Common myeloid progenitor, CD34-positive (primary cell): ENCODE results near the gene ARFRP1.

Experiments used
- CTCF ChIA-PET: fragments of 350-600 bp; sonication (Branson Sonifier 250); formaldehyde crosslinking; loops from one replicate; lab custom pipeline; 2021; ENCODE audit warnings: antibody characterized with exemption; lab: Charles Lee
- POLR2A ChIA-PET: fragments of 350-600 bp; sonication (Branson Sonifier 250); formaldehyde crosslinking; loops from one replicate; lab custom pipeline; 2021; ENCODE audit warnings: antibody characterized with exemption; lab: Charles Lee
- DNase-seq, 3 donors: peaks; one replicate each; pipeline versions ENCODE4 v3.0.0 to v3.0.0-alpha.2; 2013
- H3K27ac ChIP-seq, 2 experiments: 1 replicate in 1 of 2; 2 replicates in 1 of 2; pipeline ENCODE4 v1.7.0; 2013; ENCODE audit warnings: inconsistent platforms in 2 of 2, low read length in 2 of 2, mild to moderate bottlenecking in 2 of 2, low read depth in 1 of 2, moderate library complexity in 1 of 2; ENCODE audit not compliant: severe bottlenecking in 2 of 2, insufficient read depth in 1 of 2, poor library complexity in 1 of 2
- H3K27me3 ChIP-seq, 5 experiments: replicated peaks in 2 of 5; 1 replicate in 3 of 5; 2 replicates in 2 of 5; pipeline versions ENCODE4 v1.6.1 to v1.7.0; 2013; ENCODE audit warnings: low read length in 4 of 5, mild to moderate bottlenecking in 2 of 5, moderate library complexity in 2 of 5, inconsistent platforms in 1 of 5; ENCODE audit not compliant: insufficient read depth in 5 of 5, control insufficient read depth in 4 of 5
- H3K36me3 ChIP-seq, 4 experiments: 1 replicate in 2 of 4; 2 replicates in 2 of 4; pipeline versions ENCODE4 v1.6.1 to v1.7.0; 2013; ENCODE audit warnings: low read length in 3 of 4, control low read depth in 1 of 4, mild to moderate bottlenecking in 1 of 4; ENCODE audit not compliant: control insufficient read depth in 4 of 4, insufficient read depth in 4 of 4
- H3K4me1 ChIP-seq, 4 experiments: 1 replicate in 3 of 4; 2 replicates in 1 of 4; pipeline versions ENCODE4 v1.6.1 to v1.7.1; 2013; ENCODE audit warnings: low read length in 3 of 4, mild to moderate bottlenecking in 3 of 4, control low read depth in 1 of 4, inconsistent platforms in 1 of 4, moderate library complexity in 1 of 4; ENCODE audit not compliant: control insufficient read depth in 4 of 4, insufficient read depth in 4 of 4; ENCODE audit errors: control extremely low read depth in 1 of 4
- H3K4me3 ChIP-seq, 7 experiments: 1 replicate in 4 of 7; 2 replicates in 3 of 7; pipeline versions ENCODE4 v1.5.1 to v1.7.0; 2013; ENCODE audit warnings: mild to moderate bottlenecking in 7 of 7, low read length in 6 of 7, moderate library complexity in 6 of 7, inconsistent platforms in 2 of 7, low read depth in 2 of 7, control low read depth in 1 of 7; ENCODE audit not compliant: insufficient read depth in 4 of 7, control insufficient read depth in 1 of 7; ENCODE audit errors: extremely low read depth in 1 of 7
- H3K9me3 ChIP-seq, 5 experiments: 1 replicate in 4 of 5; 2 replicates in 1 of 5; pipeline versions ENCODE4 v1.6.1 to v1.7.1; 2013; ENCODE audit warnings: low read length in 4 of 5, mild to moderate bottlenecking in 2 of 5, inconsistent platforms in 1 of 5, low read depth in 1 of 5, moderate library complexity in 1 of 5; ENCODE audit not compliant: control insufficient read depth in 4 of 5, insufficient read depth in 2 of 5; ENCODE audit errors: control extremely low read depth in 1 of 5
- WGBS: methylation state at CpG from one replicate; pipeline ENCODE4 v1.1.5; 2013; ENCODE audit not compliant: insufficient coverage; 5-methylcytosine and 5-hydroxymethylcytosine counted together

Gene ARFRP1

GRCh38 chr20:63746751-63747315 lies 39.1 kb upstream of the ARFRP1 start:
- peaks cover 0 to 8% (median 5%) of the 10 kb centered on the region in 4 experiments for H3K4me1 ChIP-seq
- DNase-seq = no peak
- WGBS = 97% methylated on average over 37 of the region's 47 CpGs
- H3K27me3 ChIP-seq = no peaks in the 10 kb centered on the region
- ChIA-PET POLR2A (no interaction called here), CTCF (no interaction called here)
- peaks cover 0 to 33% (median 11%) of the 10 kb centered on the region in 4 experiments for H3K36me3 ChIP-seq
- no peaks in the 10 kb centered on the region for H3K9me3 ChIP-seq
- H3K4me3 ChIP-seq = no peak overlapping the region
- H3K27ac ChIP-seq = no peak overlapping the region

- no peak for DNase-seq
- POLR2A ChIA-PET = no interaction called here
- H3K4me3 ChIP-seq = no peak overlapping the region
- H3K36me3 ChIP-seq = peaks cover 0 to 33% (median 11%) of the 10 kb centered on the region in 4 experiments
- H3K4me1 ChIP-seq = peaks cover 0 to 12% (median 9%) of the 10 kb centered on the region in 4 experiments
- no peak overlapping the region for H3K27ac ChIP-seq
- CTCF ChIA-PET = no interaction called here
- no peaks in the 10 kb centered on the region for H3K9me3 ChIP-seq
- no peaks in the 10 kb centered on the region for H3K27me3 ChIP-seq
- WGBS = 98% methylated on average over 20 of the region's 26 CpGs
Measured at GRCh38 chr20:63745961-63746731, 38.4 kb upstream of the ARFRP1 start.

- DNase-seq = no peak
- peaks cover 0 to 33% (median 11%) of the 10 kb centered on the region in 4 experiments for H3K36me3 ChIP-seq
- H3K4me1 ChIP-seq = peaks cover 0 to 15% (median 13%) of the 10 kb centered on the region in 4 experiments
- H3K27me3 ChIP-seq = no peaks in the 10 kb centered on the region
- POLR2A ChIA-PET = no interaction called here
- CTCF ChIA-PET = no interaction called here
- 99% methylated on average over 10 of the region's 15 CpGs for WGBS
- no peak overlapping the region for H3K27ac ChIP-seq
- no peaks in the 10 kb centered on the region for H3K9me3 ChIP-seq
- no peak overlapping the region for H3K4me3 ChIP-seq
Measured at GRCh38 chr20:63745424-63745805, 37.6 kb upstream of the ARFRP1 start.

- peaks cover 0 to 16% (median 15%) of the 10 kb centered on the region in 4 experiments for H3K4me1 ChIP-seq
- ChIA-PET CTCF (no interaction called here), POLR2A (no interaction called here)
- H3K36me3 ChIP-seq = peaks cover 0 to 33% (median 10%) of the 10 kb centered on the region in 4 experiments
- DNase-seq = no peak
- H3K4me3 ChIP-seq = no peak overlapping the region
- H3K9me3 ChIP-seq = no peaks in the 10 kb centered on the region
- H3K27me3 ChIP-seq = no peaks in the 10 kb centered on the region
- WGBS = 97% methylated on average over 23 of the region's 25 CpGs
- H3K27ac ChIP-seq = no peak overlapping the region
Measured at GRCh38 chr20:63744574-63745423, 37.0 kb upstream of the ARFRP1 start.

- Histone ChIP-seq H3K4me3 (no peak overlapping the region), H3K36me3 (peaks cover 0 to 33% (median 10%) of the 10 kb centered on the region in 4 experiments), H3K4me1 (peaks cover 0 to 18% (median 16%) of the 10 kb centered on the region in 4 experiments), H3K27ac (no peak overlapping the region), H3K27me3 (no peaks in the 10 kb centered on the region), H3K9me3 (no peaks in the 10 kb centered on the region)
- ChIA-PET POLR2A (interaction anchor here (0.7 kb wide), 1 partner anchor 718 kb away, joined by 4 read pairs; no protein-coding TSS in a partner anchor), CTCF (no interaction called here)
- 100% methylated on average over 2 of the region's 4 CpGs for WGBS
- no peak for DNase-seq
Measured at GRCh38 chr20:63744158-63744557, 36.4 kb upstream of the ARFRP1 start.

- peaks cover 0 to 25% (median 23%) of the 10 kb centered on the region in 4 experiments for H3K4me1 ChIP-seq
- no peak for DNase-seq
- peaks cover 0 to 33% (median 10%) of the 10 kb centered on the region in 4 experiments for H3K36me3 ChIP-seq
- ChIA-PET CTCF (interaction anchor here (1.1 kb wide), 1 partner anchor 42 kb away, joined by 3 read pairs; no protein-coding TSS in a partner anchor), POLR2A (interaction anchor here (0.7 kb wide), 1 partner anchor 718 kb away, joined by 4 read pairs; no protein-coding TSS in a partner anchor)
- 99% methylated on average over 16 of the region's 31 CpGs for WGBS
- H3K4me3 ChIP-seq = no peak overlapping the region
- no peaks in the 10 kb centered on the region for H3K9me3 ChIP-seq
- peaks cover 0 to 4% (median 0%) of the 10 kb centered on the region in 5 experiments for H3K27me3 ChIP-seq
- no peak overlapping the region for H3K27ac ChIP-seq
Measured at GRCh38 chr20:63743210-63743970, 35.6 kb upstream of the ARFRP1 start.
